Ishikawa (cell line): ENCODE measurements around the gene BCKDK.

Experiments
- CEBPB ChIP-seq: IDR thresholded peaks from 2 replicates; pipeline ENCODE4 v1.6.1; 2012
- CREB1 ChIP-seq: IDR thresholded peaks from 2 replicates; pipeline ENCODE4 v1.6.1; 2012; ENCODE audit warnings: low read depth
- EGR1 ChIP-seq: IDR thresholded peaks from 2 replicates; pipeline ENCODE4 v1.6.1; 2012
- EP300 ChIP-seq: IDR thresholded peaks from 2 replicates; pipeline ENCODE4 v1.6.1; 2012; ENCODE audit warnings: borderline replicate concordance
- FOXM1 ChIP-seq: IDR thresholded peaks from 2 replicates; pipeline ENCODE4 v1.6.1; 2012; ENCODE audit warnings: low read depth, borderline replicate concordance
- NFIC ChIP-seq: IDR thresholded peaks from 2 replicates; pipeline ENCODE4 v1.6.1; 2012
- RAD21 ChIP-seq: IDR thresholded peaks from 2 replicates; pipeline ENCODE4 v1.6.1; 2012; ENCODE audit warnings: low read depth
- TAF1 ChIP-seq: IDR thresholded peaks from 2 replicates; pipeline ENCODE4 v1.6.1; 2012; ENCODE audit warnings: low read depth, mild to moderate bottlenecking
- TCF12 ChIP-seq: IDR thresholded peaks from 2 replicates; pipeline ENCODE4 v1.6.1; 2012; ENCODE audit warnings: low read depth
- TEAD4 ChIP-seq: IDR thresholded peaks from 2 replicates; pipeline ENCODE4 v1.6.1; 2012
- YY1 ChIP-seq: IDR thresholded peaks from 2 replicates; pipeline ENCODE4 v1.6.1; 2012; ENCODE audit warnings: low read depth
- ZBTB7A ChIP-seq: IDR thresholded peaks from 2 replicates; pipeline ENCODE4 v1.6.1; 2012; ENCODE audit warnings: low read depth
- TF ChIP-seq, protein P1 (sequence below): IDR thresholded peaks from 2 replicates; pipeline ENCODE4 v1.6.1; 2012; ENCODE audit warnings: low read depth, mild to moderate bottlenecking
- TF ChIP-seq, protein P2 (sequence below): IDR thresholded peaks from 2 replicates; pipeline ENCODE4 v1.6.1; 2012
- TF ChIP-seq, protein P3 (sequence below): IDR thresholded peaks from 2 replicates; pipeline ENCODE4 v1.6.1; 2012

BCKDK gene

GRCh38 chr16:31145398-31145990 is 37.3 kb downstream of the BCKDK start:
- TF ChIP-seq FOXM1 (no peak), TEAD4 (no peak), NFIC (no peak), RAD21 (no peak), YY1 (no peak), EGR1 (no peak), EP300 (no peak)
- TF ChIP-seq, protein P1, sequence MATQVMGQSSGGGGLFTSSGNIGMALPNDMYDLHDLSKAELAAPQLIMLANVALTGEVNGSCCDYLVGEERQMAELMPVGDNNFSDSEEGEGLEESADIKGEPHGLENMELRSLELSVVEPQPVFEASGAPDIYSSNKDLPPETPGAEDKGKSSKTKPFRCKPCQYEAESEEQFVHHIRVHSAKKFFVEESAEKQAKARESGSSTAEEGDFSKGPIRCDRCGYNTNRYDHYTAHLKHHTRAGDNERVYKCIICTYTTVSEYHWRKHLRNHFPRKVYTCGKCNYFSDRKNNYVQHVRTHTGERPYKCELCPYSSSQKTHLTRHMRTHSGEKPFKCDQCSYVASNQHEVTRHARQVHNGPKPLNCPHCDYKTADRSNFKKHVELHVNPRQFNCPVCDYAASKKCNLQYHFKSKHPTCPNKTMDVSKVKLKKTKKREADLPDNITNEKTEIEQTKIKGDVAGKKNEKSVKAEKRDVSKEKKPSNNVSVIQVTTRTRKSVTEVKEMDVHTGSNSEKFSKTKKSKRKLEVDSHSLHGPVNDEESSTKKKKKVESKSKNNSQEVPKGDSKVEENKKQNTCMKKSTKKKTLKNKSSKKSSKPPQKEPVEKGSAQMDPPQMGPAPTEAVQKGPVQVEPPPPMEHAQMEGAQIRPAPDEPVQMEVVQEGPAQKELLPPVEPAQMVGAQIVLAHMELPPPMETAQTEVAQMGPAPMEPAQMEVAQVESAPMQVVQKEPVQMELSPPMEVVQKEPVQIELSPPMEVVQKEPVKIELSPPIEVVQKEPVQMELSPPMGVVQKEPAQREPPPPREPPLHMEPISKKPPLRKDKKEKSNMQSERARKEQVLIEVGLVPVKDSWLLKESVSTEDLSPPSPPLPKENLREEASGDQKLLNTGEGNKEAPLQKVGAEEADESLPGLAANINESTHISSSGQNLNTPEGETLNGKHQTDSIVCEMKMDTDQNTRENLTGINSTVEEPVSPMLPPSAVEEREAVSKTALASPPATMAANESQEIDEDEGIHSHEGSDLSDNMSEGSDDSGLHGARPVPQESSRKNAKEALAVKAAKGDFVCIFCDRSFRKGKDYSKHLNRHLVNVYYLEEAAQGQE, result no peak

DNA sequence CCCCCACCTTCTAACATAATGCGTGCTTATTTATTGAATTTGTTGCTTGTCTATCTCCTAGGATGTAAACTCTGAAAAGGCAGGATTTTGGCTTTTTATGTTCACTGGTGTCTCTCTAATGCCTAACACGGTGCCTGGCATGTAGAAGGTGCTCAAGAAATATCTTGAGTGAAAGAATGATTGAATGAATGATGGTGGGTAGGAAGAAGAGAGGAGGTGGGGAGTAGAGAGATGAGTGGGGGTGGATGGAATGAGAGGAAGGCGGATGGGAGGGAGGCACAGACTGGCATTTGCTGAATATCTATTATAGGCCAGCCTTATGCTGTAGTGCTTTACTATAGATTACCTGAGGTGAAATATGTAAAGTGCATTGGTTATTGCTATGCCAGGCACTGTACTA is 39.4 kb downstream of the BCKDK start:
- TF ChIP-seq, protein P1, result no peak
- TF ChIP-seq, protein P2, sequence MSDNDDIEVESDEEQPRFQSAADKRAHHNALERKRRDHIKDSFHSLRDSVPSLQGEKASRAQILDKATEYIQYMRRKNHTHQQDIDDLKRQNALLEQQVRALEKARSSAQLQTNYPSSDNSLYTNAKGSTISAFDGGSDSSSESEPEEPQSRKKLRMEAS, result no peak
- TF ChIP-seq TEAD4 (no peak), TCF12 (no peak), CEBPB (no peak), NFIC (no peak), TAF1 (no peak), ZBTB7A (no peak), YY1 (no peak), EGR1 (no peak), EP300 (no peak), FOXM1 (no peak), CREB1 (no peak), RAD21 (no peak)
- TF ChIP-seq, protein P3, sequence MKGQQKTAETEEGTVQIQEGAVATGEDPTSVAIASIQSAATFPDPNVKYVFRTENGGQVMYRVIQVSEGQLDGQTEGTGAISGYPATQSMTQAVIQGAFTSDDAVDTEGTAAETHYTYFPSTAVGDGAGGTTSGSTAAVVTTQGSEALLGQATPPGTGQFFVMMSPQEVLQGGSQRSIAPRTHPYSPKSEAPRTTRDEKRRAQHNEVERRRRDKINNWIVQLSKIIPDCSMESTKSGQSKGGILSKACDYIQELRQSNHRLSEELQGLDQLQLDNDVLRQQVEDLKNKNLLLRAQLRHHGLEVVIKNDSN, result no peak

DNA sequence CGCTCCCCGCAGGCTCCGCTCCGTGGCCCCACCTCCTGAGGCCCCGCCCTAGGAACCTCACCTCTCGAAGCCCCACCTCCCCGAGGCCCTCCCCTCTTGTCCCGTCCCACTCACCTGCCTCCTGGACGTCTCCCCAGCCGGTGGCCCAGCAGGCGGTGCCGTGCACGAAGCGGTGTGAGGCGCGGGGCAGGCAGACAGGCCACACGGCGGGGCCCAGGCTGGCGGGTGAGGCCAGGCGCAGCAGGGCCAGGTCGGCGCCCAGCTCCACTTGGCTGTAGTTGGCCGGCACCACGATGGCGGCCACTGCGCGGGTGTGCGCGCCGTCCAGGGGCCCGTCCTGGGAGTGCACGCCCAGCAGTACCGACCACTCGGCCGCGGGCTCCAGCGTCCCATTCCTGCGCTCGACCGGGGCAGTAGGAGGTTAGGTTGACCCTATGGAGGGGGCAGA is 40.1 kb downstream of the BCKDK start:
- no peak for TF ChIP-seq RAD21
- TF ChIP-seq YY1, result peak; percentile 36; the same call in 1 of the 2 replicates
- TF ChIP-seq EGR1, result no peak
- TF ChIP-seq, protein P2, result peak; percentile 96
- TF ChIP-seq TEAD4, result no peak
- TF ChIP-seq ZBTB7A, result no peak
- TF ChIP-seq TAF1, result 0 out of 2 replicates have a peak, but pooled peaks have one; percentile 40
- no peak for TF ChIP-seq CREB1
- peak; percentile 34; the same call in 1 of the 2 replicates for TF ChIP-seq TCF12
- no peak for TF ChIP-seq FOXM1
- TF ChIP-seq EP300, result no peak
- TF ChIP-seq CEBPB, result no peak
- TF ChIP-seq, protein P3, result peak; percentile 6; the same call in 1 of the 2 replicates
- TF ChIP-seq, protein P1, result no peak
- peak; percentile 21; the same call in 1 of the 2 replicates for TF ChIP-seq NFIC

- TF ChIP-seq, protein P2, result no peak
- TF ChIP-seq ZBTB7A, result no peak
- TF ChIP-seq, protein P3, result no peak
- no peak for TF ChIP-seq NFIC
- no peak for TF ChIP-seq EP300
- TF ChIP-seq RAD21, result no peak
- TF ChIP-seq CREB1, result no peak
- no peak for TF ChIP-seq CEBPB
- no peak for TF ChIP-seq TCF12
- TF ChIP-seq TAF1, result no peak
These were observed 40.7 kb downstream of the BCKDK start for GRCh38 chr16:31148896-31149295.
